ENCODE results near the gene INO80D.

The INO80D gene

GRCh38 chr2:205954707-205955106 is 131.3 kb downstream of the INO80D start:
- H3K4me2 ChIP-seq (ENCODE audit: low read length, poor library complexity, severe bottlenecking) = no peak overlapping the region
- H2AFZ ChIP-seq (ENCODE audit: low read depth, low read length) = no peak overlapping the region
- no peak overlapping the region for H2BK15ac ChIP-seq (ENCODE audit: low read depth, poor library complexity, severe bottlenecking)
- H3K23ac ChIP-seq (ENCODE audit: low read length in 2 of 2) = no peak overlapping the region
- no peaks in the 10 kb centered on the region for H3K4me1 ChIP-seq (ENCODE audit: control insufficient read depth, insufficient read depth, low read depth, low read length)
- no peaks in the 10 kb centered on the region for H3K36me3 ChIP-seq (ENCODE audit: control insufficient read depth in 1 of 2, insufficient read depth in 2 of 2, low read depth in 1 of 2, low read length in 2 of 2)
- no peak overlapping the region for H3K4ac ChIP-seq (ENCODE audit: low read depth in 1 of 2, low read length in 2 of 2)
- no peaks in the 10 kb centered on the region for H3K9me3 ChIP-seq (ENCODE audit: control insufficient read depth, low read length)
- 78% methylated on average over 5 of the region's 5 CpGs for WGBS
- no peak overlapping the region for H2BK12ac ChIP-seq (ENCODE audit: low read length in 2 of 2)
- H3K4me3 ChIP-seq (ENCODE audit: insufficient read depth in 1 of 2, low read depth in 1 of 2, low read length in 2 of 2) = no peak overlapping the region
- H2BK5ac ChIP-seq (ENCODE audit: low read depth, low read length, poor library complexity, severe bottlenecking) = no peak overlapping the region
- no peak overlapping the region for H2BK120ac ChIP-seq (ENCODE audit: low read depth, low read length)
- DNase-seq = no peak
- H3K27me3 ChIP-seq (ENCODE audit: control insufficient read depth in 1 of 2, insufficient read depth in 1 of 2, low read length in 2 of 2) = peaks cover 0 to 2% of the 10 kb centered on the region in 2 experiments
- H4K91ac ChIP-seq (ENCODE audit: low read length) = no peak overlapping the region
- H4K8ac ChIP-seq (ENCODE audit: low read length) = no peak overlapping the region
- no peak overlapping the region for H3K18ac ChIP-seq (ENCODE audit: low read depth in 1 of 2, low read length in 2 of 2)
- no peak overlapping the region for H3K9ac ChIP-seq (ENCODE audit: low read length)
- no peak overlapping the region for H3K27ac ChIP-seq (ENCODE audit: low read length, poor library complexity, severe bottlenecking)
- no peaks in the 10 kb centered on the region for H3K79me1 ChIP-seq (replicated peaks; ENCODE audit: low read length, poor library complexity, severe bottlenecking)
- H2AK5ac ChIP-seq (ENCODE audit: low read length, severe bottlenecking) = no peak overlapping the region
- H3K14ac ChIP-seq (ENCODE audit: low read length in 2 of 2) = no peak overlapping the region

- 86% methylated on average over 2 of the region's 2 CpGs for WGBS
- H2AK5ac ChIP-seq (ENCODE audit: low read length, severe bottlenecking) = no peak overlapping the region
Observed at GRCh38 chr2:205952282-205952681, 133.7 kb downstream of the INO80D start.

GRCh38 chr2:205948883-205949282 is 137.1 kb downstream of the INO80D start:
- H2AK5ac ChIP-seq (ENCODE audit: low read length, severe bottlenecking) = no peak overlapping the region
- no peak overlapping the region for H3K4me2 ChIP-seq (ENCODE audit: low read length, poor library complexity, severe bottlenecking)
- H4K8ac ChIP-seq (ENCODE audit: low read length) = no peak overlapping the region
- peaks cover 0 to 7% of the 10 kb centered on the region in 2 experiments for H3K27me3 ChIP-seq (ENCODE audit: control insufficient read depth in 1 of 2, insufficient read depth in 1 of 2, low read length in 2 of 2)
- no peak overlapping the region for H3K4me3 ChIP-seq (ENCODE audit: insufficient read depth in 1 of 2, low read depth in 1 of 2, low read length in 2 of 2)
- H3K27ac ChIP-seq (ENCODE audit: low read length, poor library complexity, severe bottlenecking) = no peak overlapping the region
- no peak overlapping the region for H3K9ac ChIP-seq (ENCODE audit: low read length)
- no peak overlapping the region for H2BK120ac ChIP-seq (ENCODE audit: low read depth, low read length)
- H3K79me1 ChIP-seq (replicated peaks; ENCODE audit: low read length, poor library complexity, severe bottlenecking) = no peaks in the 10 kb centered on the region
- H3K9me3 ChIP-seq (ENCODE audit: control insufficient read depth, low read length) = no peaks in the 10 kb centered on the region
- H2BK15ac ChIP-seq (ENCODE audit: low read depth, poor library complexity, severe bottlenecking) = no peak overlapping the region
- H3K14ac ChIP-seq (ENCODE audit: low read length in 2 of 2) = no peak overlapping the region
- no peak for DNase-seq
- no peak overlapping the region for H2AFZ ChIP-seq (ENCODE audit: low read depth, low read length)
- H3K18ac ChIP-seq (ENCODE audit: low read depth in 1 of 2, low read length in 2 of 2) = no peak overlapping the region
- no peak overlapping the region for H3K4ac ChIP-seq (ENCODE audit: low read depth in 1 of 2, low read length in 2 of 2)
- H2BK5ac ChIP-seq (ENCODE audit: low read depth, low read length, poor library complexity, severe bottlenecking) = no peak overlapping the region
- no peak overlapping the region for H3K23ac ChIP-seq (ENCODE audit: low read length in 2 of 2)
- no peaks in the 10 kb centered on the region for H3K36me3 ChIP-seq (ENCODE audit: control insufficient read depth in 1 of 2, insufficient read depth in 2 of 2, low read depth in 1 of 2, low read length in 2 of 2)
- 88% methylated on average over 7 of the region's 7 CpGs for WGBS
- H2BK12ac ChIP-seq (ENCODE audit: low read length in 2 of 2) = no peak overlapping the region
- H4K91ac ChIP-seq (ENCODE audit: low read length) = no peak overlapping the region
- H3K4me1 ChIP-seq (ENCODE audit: control insufficient read depth, insufficient read depth, low read depth, low read length) = peaks cover 3% of the 10 kb centered on the region

More at GRCh38 chr2:205952282-205952681, 133.7 kb downstream of the INO80D start:
- no peak overlapping the region for H3K4ac ChIP-seq (ENCODE audit: low read depth in 1 of 2, low read length in 2 of 2)
- no peak overlapping the region for H3K23ac ChIP-seq (ENCODE audit: low read length in 2 of 2)
- no peak overlapping the region for H4K8ac ChIP-seq (ENCODE audit: low read length)
- H2BK12ac ChIP-seq (ENCODE audit: low read length in 2 of 2) = no peak overlapping the region
- H3K18ac ChIP-seq (ENCODE audit: low read depth in 1 of 2, low read length in 2 of 2) = no peak overlapping the region
- no peak overlapping the region for H2BK5ac ChIP-seq (ENCODE audit: low read depth, low read length, poor library complexity, severe bottlenecking)
- H3K9ac ChIP-seq (ENCODE audit: low read length) = no peak overlapping the region
- no peaks in the 10 kb centered on the region for H3K9me3 ChIP-seq (ENCODE audit: control insufficient read depth, low read length)
- no peak overlapping the region for H3K4me2 ChIP-seq (ENCODE audit: low read length, poor library complexity, severe bottlenecking)
- no peak overlapping the region for H2BK15ac ChIP-seq (ENCODE audit: low read depth, poor library complexity, severe bottlenecking)
- no peak for DNase-seq
- no peaks in the 10 kb centered on the region for H3K27me3 ChIP-seq (ENCODE audit: control insufficient read depth in 1 of 2, insufficient read depth in 1 of 2, low read length in 2 of 2)
- no peaks in the 10 kb centered on the region for H3K4me1 ChIP-seq (ENCODE audit: control insufficient read depth, insufficient read depth, low read depth, low read length)
- H4K91ac ChIP-seq (ENCODE audit: low read length) = no peak overlapping the region
- H3K36me3 ChIP-seq (ENCODE audit: control insufficient read depth in 1 of 2, insufficient read depth in 2 of 2, low read depth in 1 of 2, low read length in 2 of 2) = no peaks in the 10 kb centered on the region
- H3K79me1 ChIP-seq (replicated peaks; ENCODE audit: low read length, poor library complexity, severe bottlenecking) = no peaks in the 10 kb centered on the region
- H2BK120ac ChIP-seq (ENCODE audit: low read depth, low read length) = no peak overlapping the region
- no peak overlapping the region for H2AFZ ChIP-seq (ENCODE audit: low read depth, low read length)
- H3K14ac ChIP-seq (ENCODE audit: low read length in 2 of 2) = no peak overlapping the region
- H3K4me3 ChIP-seq (ENCODE audit: insufficient read depth in 1 of 2, low read depth in 1 of 2, low read length in 2 of 2) = no peak overlapping the region
- H3K27ac ChIP-seq (ENCODE audit: low read length, poor library complexity, severe bottlenecking) = no peak overlapping the region

GRCh38 chr2:205948496-205948837 is 137.5 kb downstream of the INO80D start:
- Histone ChIP-seq H3K9ac (ENCODE audit: low read length) (peak overlapping the region; percentile 72), H3K27ac (ENCODE audit: low read length, poor library complexity, severe bottlenecking) (no peak overlapping the region), H3K9me3 (ENCODE audit: control insufficient read depth, low read length) (no peaks in the 10 kb centered on the region), H3K23ac (ENCODE audit: low read length in 2 of 2) (no peak overlapping the region), H2BK12ac (ENCODE audit: low read length in 2 of 2) (no peak overlapping the region), H3K27me3 (ENCODE audit: control insufficient read depth in 1 of 2, insufficient read depth in 1 of 2, low read length in 2 of 2) (peaks cover 0 to 7% of the 10 kb centered on the region in 2 experiments), H2BK5ac (ENCODE audit: low read depth, low read length, poor library complexity, severe bottlenecking) (no peak overlapping the region), H2AK5ac (ENCODE audit: low read length, severe bottlenecking) (no peak overlapping the region), H3K14ac (ENCODE audit: low read length in 2 of 2) (no peak overlapping the region), H4K91ac (ENCODE audit: low read length) (no peak overlapping the region), H3K79me1 (replicated peaks; ENCODE audit: low read length, poor library complexity, severe bottlenecking) (no peaks in the 10 kb centered on the region), H3K4me2 (ENCODE audit: low read length, poor library complexity, severe bottlenecking) (no peak overlapping the region), H2BK120ac (ENCODE audit: low read depth, low read length) (no peak overlapping the region), H3K36me3 (ENCODE audit: control insufficient read depth in 1 of 2, insufficient read depth in 2 of 2, low read depth in 1 of 2, low read length in 2 of 2) (no peaks in the 10 kb centered on the region), H3K4me3 (ENCODE audit: insufficient read depth in 1 of 2, low read depth in 1 of 2, low read length in 2 of 2) (peak overlapping the region in 1 of 2 experiments; percentile 63), H2AFZ (ENCODE audit: low read depth, low read length) (no peak overlapping the region), H4K8ac (ENCODE audit: low read length) (no peak overlapping the region), H2BK15ac (ENCODE audit: low read depth, poor library complexity, severe bottlenecking) (no peak overlapping the region), H3K18ac (ENCODE audit: low read depth in 1 of 2, low read length in 2 of 2) (no peak overlapping the region), H3K4ac (ENCODE audit: low read depth in 1 of 2, low read length in 2 of 2) (no peak overlapping the region), H3K4me1 (ENCODE audit: control insufficient read depth, insufficient read depth, low read depth, low read length) (peaks cover 3% of the 10 kb centered on the region)
- no peak for DNase-seq
- WGBS = 70% methylated on average over 5 of the region's 5 CpGs

Measured in mesenchymal stem cell (in vitro differentiated cells and primary cell).